Measurements from ENCODE around the gene PELI1.
A peak's percentile ranks its signal among the peaks of the same experiment; 100 is the strongest.

Gene PELI1

DNA sequence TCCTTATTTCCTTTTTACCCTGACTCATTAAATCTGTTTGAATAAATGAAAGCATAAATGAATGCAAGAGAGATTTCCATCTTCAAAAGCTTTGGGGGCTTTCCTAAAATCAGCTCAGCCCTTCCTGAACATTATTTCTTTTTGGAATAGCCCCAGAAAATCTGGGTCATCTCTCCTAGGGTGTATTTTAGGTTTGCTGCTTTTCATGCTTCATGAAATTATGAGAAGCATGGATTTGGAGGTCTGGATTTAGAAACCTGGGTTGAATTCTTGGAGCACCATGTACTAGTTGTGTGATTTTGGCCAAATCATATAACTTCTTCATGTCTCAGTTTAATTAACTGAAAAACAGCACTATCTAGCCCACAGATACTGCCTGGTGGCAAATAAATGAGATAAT lies 24.0 kb upstream of the PELI1 start:
- Mint-ChIP-seq H3K36me3 (no peaks in the 10 kb centered on the region), H3K4me3 (no peak overlapping the region), H3K9me3 (no peaks in the 10 kb centered on the region), H3K4me1 (no peaks in the 10 kb centered on the region), H3K27me3 (no peaks in the 10 kb centered on the region), H3K27ac (no peak overlapping the region)
- DNase-seq, result no peak
- CTCF ChIA-PET, result no interaction called here

DNA sequence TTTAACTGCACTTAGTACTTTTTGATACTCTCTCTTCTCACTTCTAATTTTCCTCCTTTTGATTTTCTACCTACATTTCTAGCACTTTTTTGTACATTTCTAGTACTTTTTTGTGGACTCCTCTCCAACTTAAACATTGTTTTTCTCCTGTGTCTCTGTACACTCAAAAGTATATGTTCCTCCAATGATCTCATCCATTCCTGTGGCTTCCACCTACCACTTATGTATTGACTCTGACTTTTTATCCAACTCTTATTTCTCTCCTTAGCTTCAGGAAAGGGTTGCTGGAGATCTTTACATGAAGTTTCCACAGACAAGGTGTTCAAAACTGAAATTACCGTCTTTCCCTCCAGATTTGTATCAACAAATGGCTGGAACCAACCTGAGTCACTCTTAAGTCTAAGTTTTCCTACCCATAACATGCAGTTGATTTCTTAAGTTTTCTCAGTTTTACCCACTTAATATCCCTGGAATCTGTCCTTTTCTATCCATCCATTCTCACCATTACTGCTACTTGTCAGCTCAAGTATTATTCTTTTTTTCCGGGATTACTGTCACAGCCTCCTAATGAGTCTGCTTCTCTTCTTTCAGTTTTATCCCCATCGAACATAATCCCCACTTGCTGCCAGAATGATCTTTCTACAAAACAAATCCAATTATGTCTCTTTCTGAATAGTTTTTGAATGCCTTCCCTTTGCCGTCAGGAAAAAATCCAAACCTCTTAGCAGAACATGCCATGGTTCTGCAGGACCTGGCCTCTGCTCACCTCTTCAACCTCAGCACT lies 22.6 kb upstream of the PELI1 start:
- Mint-ChIP-seq H3K27ac (no peak overlapping the region), H3K36me3 (no peaks in the 10 kb centered on the region), H3K27me3 (no peaks in the 10 kb centered on the region), H3K9me3 (no peaks in the 10 kb centered on the region), H3K4me3 (no peak overlapping the region), H3K4me1 (no peaks in the 10 kb centered on the region)
- CTCF ChIA-PET, result interaction anchor here (1.2 kb wide), 1 partner anchor 10 kb away, joined by 3 read pairs; no protein-coding TSS in a partner anchor
- no peak for DNase-seq

DNA sequence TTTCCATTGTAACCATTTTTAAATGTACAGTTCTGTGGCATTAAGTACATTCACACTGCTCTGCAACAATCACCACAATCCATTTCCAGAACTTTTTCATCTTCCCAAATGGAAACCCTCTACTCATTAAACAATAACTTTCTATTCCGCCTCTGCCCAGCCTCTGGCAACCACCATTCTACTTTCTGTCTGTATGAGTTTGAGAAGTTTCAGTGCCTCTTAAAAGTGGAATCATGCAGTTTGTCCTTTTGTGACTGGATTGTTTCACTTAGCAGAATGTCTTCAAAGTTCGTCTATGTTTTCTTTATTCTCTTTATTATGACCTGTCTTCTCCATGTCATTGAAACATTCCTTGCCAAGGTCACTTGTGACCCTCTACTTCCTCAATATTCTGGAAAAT lies 22.0 kb upstream of the PELI1 start:
- Mint-ChIP-seq H3K27ac (no peak overlapping the region), H3K4me1 (no peaks in the 10 kb centered on the region), H3K36me3 (no peaks in the 10 kb centered on the region), H3K4me3 (no peak overlapping the region), H3K27me3 (no peaks in the 10 kb centered on the region), H3K9me3 (no peaks in the 10 kb centered on the region)
- CTCF ChIA-PET, result interaction anchor here (1.2 kb wide), 1 partner anchor 11 kb away, joined by 3 read pairs; no protein-coding TSS in a partner anchor
- no peak for DNase-seq

DNA sequence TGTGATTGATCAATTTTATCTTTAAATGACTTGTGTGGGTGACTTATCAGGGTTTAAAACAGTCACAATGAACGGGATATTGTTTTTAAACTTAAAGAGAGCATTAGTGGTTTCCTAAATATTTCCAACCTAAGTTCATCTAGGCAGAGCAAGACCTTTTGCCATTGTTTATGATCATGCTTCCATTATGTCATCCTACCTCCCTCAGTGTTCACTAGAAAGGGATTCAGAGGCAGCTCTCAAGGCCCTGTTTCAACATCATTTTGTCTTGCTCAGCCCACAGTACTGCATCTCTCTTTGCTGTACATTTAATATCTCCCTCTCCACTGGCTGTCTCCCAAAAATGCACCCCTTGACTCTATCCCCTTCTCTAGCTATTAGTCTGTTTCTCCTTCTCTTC lies 21.5 kb upstream of the PELI1 start:
- Mint-ChIP-seq H3K4me1 (no peaks in the 10 kb centered on the region), H3K27me3 (no peaks in the 10 kb centered on the region), H3K4me3 (no peak overlapping the region), H3K9me3 (no peaks in the 10 kb centered on the region), H3K27ac (no peak overlapping the region), H3K36me3 (no peaks in the 10 kb centered on the region)
- CTCF ChIA-PET, result interaction anchor here (0.6 to 1.2 kb wide), 2 partner anchors 12 to 332 kb away, joined by 3 read pairs; no protein-coding TSS in a partner anchor
- DNase-seq, result no peak

DNA sequence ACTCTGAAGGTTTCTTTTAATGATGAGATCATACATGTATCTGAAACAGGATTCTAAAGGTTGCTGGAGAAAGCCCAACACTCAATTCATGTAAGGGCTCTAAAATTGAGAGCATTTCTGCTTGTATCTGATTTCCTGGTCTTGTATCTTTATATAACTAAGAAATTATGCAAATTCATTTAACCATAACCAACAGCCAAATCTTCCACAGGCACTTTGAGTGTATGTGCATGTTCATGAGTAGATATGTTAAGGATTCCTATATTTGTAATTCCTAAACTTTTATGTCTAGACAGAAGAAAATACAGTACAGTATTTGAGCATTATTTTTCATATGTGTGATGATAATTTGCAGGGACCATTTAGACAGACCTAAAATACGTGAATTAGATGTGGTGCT lies 20.4 kb upstream of the PELI1 start:
- Mint-ChIP-seq H3K4me3 (no peak overlapping the region), H3K27ac (no peak overlapping the region), H3K27me3 (peaks cover 4% of the 10 kb centered on the region), H3K36me3 (no peaks in the 10 kb centered on the region), H3K4me1 (no peaks in the 10 kb centered on the region), H3K9me3 (no peaks in the 10 kb centered on the region)
- no peak for DNase-seq
- CTCF ChIA-PET, result no interaction called here

DNA sequence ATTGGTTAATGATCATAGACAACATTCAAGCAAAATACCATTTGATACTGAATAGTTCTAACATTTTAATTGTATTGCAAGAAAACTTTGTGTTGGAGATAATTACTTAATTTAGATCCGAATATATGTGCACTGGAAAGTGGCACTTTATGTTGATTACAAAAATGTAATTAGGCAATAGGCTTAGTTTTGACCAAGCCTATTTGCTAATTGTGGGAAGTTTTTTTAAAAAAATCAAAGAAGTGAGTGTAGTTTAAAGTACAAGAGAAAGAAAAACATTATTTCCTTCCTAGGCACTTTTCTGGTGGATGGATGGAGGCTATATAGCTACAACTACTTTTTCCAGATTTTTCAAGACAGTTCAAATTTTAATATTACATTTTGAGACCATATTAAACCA lies 18.3 kb upstream of the PELI1 start:
- H3K4me1 Mint-ChIP-seq, result no peaks in the 10 kb centered on the region
- H3K36me3 Mint-ChIP-seq, result no peaks in the 10 kb centered on the region
- DNase-seq, result no peak
- H3K27ac Mint-ChIP-seq, result no peak overlapping the region
- H3K27me3 Mint-ChIP-seq, result peaks cover 9% of the 10 kb centered on the region
- CTCF ChIA-PET, result no interaction called here
- H3K9me3 Mint-ChIP-seq, result no peaks in the 10 kb centered on the region
- no peak overlapping the region for H3K4me3 Mint-ChIP-seq

DNA sequence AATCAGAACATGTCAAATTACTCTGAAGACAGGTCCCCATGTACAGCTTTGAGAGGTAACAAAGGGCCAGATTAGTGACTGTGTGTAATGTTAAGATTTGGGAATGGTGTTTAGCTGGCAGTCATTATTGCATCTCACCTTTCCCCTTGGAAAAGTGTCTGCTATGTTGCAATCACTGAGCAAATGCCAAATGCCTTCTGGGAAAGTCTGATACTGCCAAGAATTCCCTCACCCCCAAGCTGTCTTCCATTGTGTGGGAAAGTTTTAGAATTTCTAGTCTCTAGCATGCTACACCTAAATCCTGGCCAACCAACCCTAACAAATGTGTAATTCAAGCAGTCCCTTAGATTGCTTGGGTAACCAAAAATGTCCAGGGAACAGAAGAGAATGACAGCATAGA lies 13.6 kb upstream of the PELI1 start:
- Mint-ChIP-seq H3K9me3 (no peaks in the 10 kb centered on the region), H3K27ac (no peak overlapping the region), H3K4me3 (no peak overlapping the region), H3K36me3 (no peaks in the 10 kb centered on the region), H3K4me1 (no peaks in the 10 kb centered on the region), H3K27me3 (peaks cover 14% of the 10 kb centered on the region)
- DNase-seq, result no peak
- CTCF ChIA-PET, result no interaction called here

DNA sequence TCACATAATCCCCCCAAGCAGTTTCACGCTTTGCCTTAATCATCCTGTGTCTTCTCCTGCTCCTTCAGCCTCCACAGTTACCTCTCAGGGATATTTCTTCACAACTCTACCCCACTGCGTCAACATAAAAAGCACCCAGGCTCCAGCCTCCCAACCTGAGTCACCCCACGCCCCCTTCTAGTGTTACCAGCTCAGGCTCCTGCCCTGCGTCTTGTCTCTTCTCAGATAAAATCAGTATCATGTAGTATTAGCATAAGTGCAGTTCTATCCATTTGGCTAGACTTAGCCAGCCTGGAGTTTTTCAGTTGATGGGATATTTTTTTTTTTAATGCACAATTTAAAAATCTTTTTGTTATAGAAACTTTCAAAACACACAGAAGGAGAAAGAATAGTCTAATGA lies 9.6 kb upstream of the PELI1 start:
- no peak overlapping the region for H3K27ac Mint-ChIP-seq
- no peak for DNase-seq
- CTCF ChIA-PET, result no interaction called here

DNA sequence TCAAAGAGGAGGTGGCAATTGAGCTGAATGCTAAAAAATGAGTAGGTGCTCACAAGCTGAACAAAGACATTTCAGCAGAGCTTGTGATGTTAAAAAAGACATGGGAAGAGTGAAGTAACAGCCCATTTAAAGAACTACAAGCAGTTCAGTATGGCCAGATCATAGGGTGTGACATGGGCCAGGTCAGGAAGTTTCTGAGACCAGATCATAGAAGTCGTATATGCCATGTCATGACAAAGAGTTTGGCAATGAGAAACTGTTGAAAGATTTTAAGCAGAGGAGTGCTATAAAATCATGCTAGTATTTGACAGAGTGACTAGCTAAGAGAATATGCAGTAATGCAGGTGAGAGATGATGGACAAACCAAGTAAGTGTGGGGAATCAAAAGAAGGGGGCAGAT lies 7.3 kb upstream of the PELI1 start:
- H3K4me1 Mint-ChIP-seq, result no peaks in the 10 kb centered on the region
- no peak for DNase-seq
- no peaks in the 10 kb centered on the region for H3K36me3 Mint-ChIP-seq
- no peaks in the 10 kb centered on the region for H3K9me3 Mint-ChIP-seq
- no peak overlapping the region for H3K27ac Mint-ChIP-seq
- peaks cover 4% of the 10 kb centered on the region for H3K27me3 Mint-ChIP-seq
- CTCF ChIA-PET, result no interaction called here
- H3K4me3 Mint-ChIP-seq, result no peak overlapping the region

More for the DNA sequence above, 9.6 kb upstream of the PELI1 start:
- Mint-ChIP-seq H3K4me1 (no peaks in the 10 kb centered on the region), H3K9me3 (no peaks in the 10 kb centered on the region), H3K27me3 (peaks cover 5% of the 10 kb centered on the region), H3K4me3 (no peak overlapping the region), H3K36me3 (no peaks in the 10 kb centered on the region)

DNA sequence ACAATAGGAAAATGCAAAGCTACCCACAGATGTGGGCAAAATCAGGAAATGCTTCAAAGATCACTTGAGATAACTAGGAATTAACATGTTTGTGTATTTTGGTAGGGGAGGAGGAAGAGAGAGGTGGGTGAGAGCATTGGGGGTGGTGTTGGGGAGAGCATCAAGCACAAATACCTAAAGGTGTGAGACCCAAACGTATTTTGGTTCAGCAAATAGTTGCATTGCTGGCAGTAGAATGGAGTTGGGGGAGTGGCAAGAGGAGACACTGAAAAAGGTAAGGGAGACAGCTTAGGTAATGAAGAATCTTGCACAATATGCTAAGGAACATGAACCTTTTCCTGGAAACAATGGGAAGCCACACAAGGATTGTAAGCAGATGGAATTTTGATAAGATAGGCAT lies 1.5 kb upstream of the PELI1 start:
- peak; percentile 28 for DNase-seq
- Mint-ChIP-seq H3K4me1 (peaks cover 11% of the 10 kb centered on the region), H3K9me3 (no peaks in the 10 kb centered on the region), H3K4me3 (no peak overlapping the region), H3K36me3 (peaks cover 4% of the 10 kb centered on the region), H3K27ac (no peak overlapping the region), H3K27me3 (no peaks in the 10 kb centered on the region)
- CTCF ChIA-PET, result interaction anchor here (0.8 kb wide), 1 partner anchor 96 kb away, joined by 3 read pairs; no protein-coding TSS in a partner anchor

DNA sequence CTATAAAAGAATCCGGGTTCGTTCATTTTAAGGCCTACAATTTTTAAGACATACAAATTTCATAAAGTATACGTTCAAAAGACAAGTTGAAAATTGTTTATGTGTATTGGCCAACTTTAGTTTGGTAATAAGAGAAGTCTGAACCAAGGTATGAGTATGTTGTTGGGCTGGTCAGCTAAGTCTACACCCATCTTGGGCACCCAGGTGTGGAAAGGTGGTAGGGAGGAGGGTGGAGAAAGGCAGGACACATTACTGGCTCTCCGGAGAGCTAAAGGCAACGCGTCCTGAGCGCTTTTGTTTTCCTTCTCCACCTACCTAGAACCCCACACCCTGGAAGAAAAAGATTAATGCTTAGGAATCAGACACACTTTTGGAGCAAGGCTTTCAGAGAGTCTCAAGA lies 899 bp upstream of the PELI1 start:
- Mint-ChIP-seq H3K36me3 (peaks cover 5% of the 10 kb centered on the region), H3K4me1 (peaks cover 16% of the 10 kb centered on the region), H3K27me3 (no peaks in the 10 kb centered on the region), H3K9me3 (no peaks in the 10 kb centered on the region), H3K4me3 (peak overlapping the region; percentile 81), H3K27ac (no peak overlapping the region)
- no peak for DNase-seq
- CTCF ChIA-PET, result no interaction called here

DNA sequence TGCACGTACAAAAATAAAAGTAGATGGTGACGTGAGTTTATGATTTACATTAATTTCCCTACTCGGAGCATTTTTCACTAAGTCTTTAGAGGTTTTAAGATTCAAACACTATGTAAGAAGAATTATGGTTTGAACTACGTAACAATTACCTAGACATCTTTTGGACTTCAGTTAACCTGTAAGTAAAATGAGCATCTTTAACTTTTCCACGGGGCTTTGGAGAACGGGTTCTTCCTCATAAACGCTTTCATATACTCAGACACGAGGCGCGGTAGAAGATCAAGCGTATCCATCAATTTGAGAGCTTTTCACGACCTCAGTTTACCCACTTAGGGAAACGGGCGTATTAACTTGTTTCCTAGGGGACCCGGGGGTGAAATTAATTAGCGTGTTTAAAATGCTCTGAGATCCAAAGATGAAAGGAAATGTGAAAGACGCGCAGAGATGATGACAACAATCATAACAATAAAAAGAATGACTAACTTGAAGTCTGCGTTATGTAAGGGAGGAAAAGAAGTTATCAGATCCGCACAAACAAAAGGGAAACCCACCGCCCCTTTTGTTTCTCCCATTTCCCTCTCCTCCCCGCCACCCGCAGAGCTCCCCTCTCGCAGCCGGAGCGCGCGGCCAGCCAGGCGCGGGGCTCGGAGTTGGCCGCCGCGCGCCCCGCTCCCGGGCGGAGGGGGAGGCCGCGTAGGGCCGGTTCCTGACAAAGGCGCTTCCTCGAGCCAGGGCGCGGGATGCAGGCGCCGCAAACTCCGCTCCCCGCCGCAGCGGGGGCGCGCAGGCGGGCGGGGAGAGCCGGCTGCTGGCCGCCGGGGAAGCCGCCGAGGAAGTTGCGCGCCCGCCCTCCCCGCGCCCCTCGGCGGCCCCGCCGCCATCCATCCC lies 807 bp downstream of the PELI1 start:
- Mint-ChIP-seq H3K27me3 (no peaks in the 10 kb centered on the region), H3K36me3 (peaks cover 13% of the 10 kb centered on the region), H3K9me3 (no peaks in the 10 kb centered on the region), H3K4me1 (peaks cover 30% of the 10 kb centered on the region), H3K4me3 (peak overlapping the region; percentile 87), H3K27ac (peak overlapping the region; percentile 97)
- CTCF ChIA-PET, result interaction anchor here (1.4 kb wide), 1 partner anchor 184 kb away, joined by 4 read pairs; no protein-coding TSS in a partner anchor
- DNase-seq, result peak; percentile 60

DNA sequence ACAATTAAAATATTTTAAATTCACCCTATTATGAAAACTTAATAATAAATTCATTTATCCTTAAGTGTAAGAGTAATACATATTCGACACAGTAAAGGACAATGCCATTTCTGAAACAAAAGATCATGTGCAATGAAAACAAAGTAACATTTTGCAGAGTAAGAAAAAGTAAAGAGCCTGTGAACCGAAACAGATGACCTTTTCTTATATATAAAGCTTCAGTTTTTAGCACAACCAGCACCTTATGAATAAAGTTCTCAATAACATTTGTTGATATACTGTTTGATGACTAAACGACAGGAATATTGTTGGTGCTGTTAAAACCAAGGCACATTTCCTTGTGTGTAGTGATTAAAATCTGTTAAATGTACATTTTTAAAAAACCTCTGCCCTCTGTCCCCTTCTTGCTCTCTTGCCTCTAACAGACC lies 1.5 kb downstream of the PELI1 start:
- H3K4me3 Mint-ChIP-seq, result peak overlapping the region; percentile 87
- CTCF ChIA-PET, result interaction anchor here (1.1 to 2.5 kb wide), 5 partner anchors 9 to 184 kb away, joined by 3 to 5 read pairs (median 4); no protein-coding TSS in a partner anchor
- H3K36me3 Mint-ChIP-seq, result peaks cover 18% of the 10 kb centered on the region
- H3K9me3 Mint-ChIP-seq, result no peaks in the 10 kb centered on the region
- no peak for DNase-seq
- peak overlapping the region; percentile 97 for H3K27ac Mint-ChIP-seq
- no peaks in the 10 kb centered on the region for H3K27me3 Mint-ChIP-seq
- H3K4me1 Mint-ChIP-seq, result peaks cover 36% of the 10 kb centered on the region

DNA sequence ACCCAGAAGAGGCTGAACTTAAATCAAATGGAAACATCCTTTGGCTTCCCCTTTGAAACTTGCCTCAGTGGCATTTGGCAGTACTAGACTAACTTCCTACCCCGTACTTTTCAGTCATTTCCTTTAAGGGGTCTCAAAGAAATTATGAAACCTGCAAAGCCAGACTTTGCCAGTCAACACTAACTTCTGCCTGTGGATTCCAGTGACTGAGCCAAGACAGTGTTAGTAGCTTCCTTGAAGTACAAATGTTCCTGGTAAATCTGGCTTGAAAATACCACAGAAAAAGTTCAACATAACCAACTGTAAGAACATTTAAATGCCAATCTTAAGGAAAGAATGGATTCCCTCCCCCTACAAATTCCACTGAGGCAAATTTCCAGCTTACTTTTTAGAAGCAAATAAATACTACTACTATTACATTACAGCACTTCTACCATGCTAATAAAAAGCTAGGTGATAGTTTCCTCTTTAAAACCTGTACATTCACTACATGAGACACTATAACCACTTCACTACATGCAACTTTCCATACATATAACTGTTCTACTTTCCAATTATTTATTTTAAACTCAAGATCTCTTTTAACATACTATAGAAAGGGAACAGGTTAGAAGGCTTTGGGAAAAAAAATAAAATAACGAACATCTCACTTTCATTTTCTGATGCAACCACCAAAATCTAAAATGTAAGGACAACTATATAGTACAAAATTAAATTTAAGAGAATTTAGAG lies 2.4 kb downstream of the PELI1 start:
- peaks cover 22% of the 10 kb centered on the region for H3K36me3 Mint-ChIP-seq
- CTCF ChIA-PET, result interaction anchor here (0.8 to 2.5 kb wide), 8 partner anchors 8 to 188 kb away, joined by 3 to 11 read pairs (median 4); no protein-coding TSS in a partner anchor

More for the DNA sequence above, 2.4 kb downstream of the PELI1 start:
- Mint-ChIP-seq H3K27ac (peak overlapping the region; percentile 97), H3K9me3 (no peaks in the 10 kb centered on the region), H3K4me3 (peak overlapping the region; percentile 87), H3K27me3 (no peaks in the 10 kb centered on the region), H3K4me1 (peaks cover 44% of the 10 kb centered on the region)
- no peak for DNase-seq
